Gastroesophageal sphincter (tissue), 4 donors: Measurements from ENCODE around the gene TTLL4. TPM values are rescaled to one million over a fixed set of nuclear protein-coding genes. Genes with fewer than 3 reads are reported as not detected.
"Not testable (repeated sequence)": the region's sequence is repeated elsewhere in the genome, so short reads cannot be mapped to it uniquely, and the experiment has no call there.

ENCODE experiments used
- ATAC-seq: fragments of 150-250 bp; one replicate; pipeline ENCODE4 v1.9.1; 2016; ENCODE audit warnings: mild to moderate bottlenecking, moderate library complexity
- H3K27ac ChIP-seq, 4 donors: fragments of 200-600 bp; sonication (generic) in 3 of 4; 1 replicate in 3 of 4; 2 replicates in 1 of 4; pipeline ENCODE4 v1.5.1; 2016 to 2019
- H3K27me3 ChIP-seq: fragments of 200-600 bp; sonication (generic); one replicate; pipeline ENCODE4 v1.5.1; 2019
- H3K36me3 ChIP-seq, 2 donors: fragments of 200-600 bp; sonication (generic); one replicate each; pipeline ENCODE4 v1.5.1; 2019; ENCODE audit warnings: control low read depth in 1 of 2
- H3K4me1 ChIP-seq, 3 donors: fragments of 200-600 bp; sonication (generic); 1 replicate in 2 of 3; 2 replicates in 1 of 3; pipeline ENCODE4 v1.5.1; 2016 to 2019; ENCODE audit warnings: control low read depth in 2 of 3
- H3K4me3 ChIP-seq, 2 donors: fragments of 200-600 bp; sonication (generic); one replicate each; pipeline ENCODE4 v1.5.1; 2019; ENCODE audit warnings: mild to moderate bottlenecking in 1 of 2, moderate library complexity in 1 of 2
- H3K9me3 ChIP-seq, 3 donors: fragments of 200-600 bp; sonication (generic); one replicate each; pipeline ENCODE4 v1.5.1; 2017 to 2019; ENCODE audit warnings: control low read depth in 2 of 3
- EP300 ChIP-seq: sonication (generic); formaldehyde crosslinking; IDR thresholded peaks from one replicate; pipeline ENCODE4 v1.6.1; 2017; ENCODE audit warnings: antibody characterized with exemption, mild to moderate bottlenecking
- POLR2A ChIP-seq, 2 donors: fragments of 450-650 bp; IDR thresholded peaks; one replicate each; pipeline ENCODE4 v1.6.1; 2017; ENCODE audit warnings: antibody characterized with exemption in 2 of 2, mild to moderate bottlenecking in 2 of 2, moderate library complexity in 1 of 2
- POLR2AphosphoS5 ChIP-seq: sonication (generic); formaldehyde crosslinking; IDR thresholded peaks from one replicate; pipeline ENCODE4 v1.6.1; 2017; ENCODE audit warnings: antibody characterized with exemption
- WGBS, 2 donors: methylation state at CpG; one replicate each; pipeline ENCODE4 v1.1.5; 2018; ENCODE audit warnings: low coverage in 1 of 2; 5-methylcytosine and 5-hydroxymethylcytosine counted together
- total RNA-seq, 4 donors: library from RNA; depleted of rRNA; stranded (reverse); fragments of >200 nt; gene quantifications; one replicate each; pipeline ENCODE4 v1.1.0, GENCODE V29; 2016
- TF ChIP-seq, protein P1 (sequence below), 4 experiments: fragments of 200-600 bp in 2 of 4; fragments of 450-650 bp in 2 of 4; sonication (generic) in 1 of 4; IDR thresholded peaks; one replicate each; pipeline ENCODE4 v1.5.1; 2017 to 2019; ENCODE audit warnings: antibody characterized with exemption in 4 of 4, mild to moderate bottlenecking in 2 of 4, moderate library complexity in 2 of 4

TTLL4 gene
- total RNA-seq, 4 donors from 2014 or later = 6.5 to 12.1 (median 8.7) TPM

DNA sequence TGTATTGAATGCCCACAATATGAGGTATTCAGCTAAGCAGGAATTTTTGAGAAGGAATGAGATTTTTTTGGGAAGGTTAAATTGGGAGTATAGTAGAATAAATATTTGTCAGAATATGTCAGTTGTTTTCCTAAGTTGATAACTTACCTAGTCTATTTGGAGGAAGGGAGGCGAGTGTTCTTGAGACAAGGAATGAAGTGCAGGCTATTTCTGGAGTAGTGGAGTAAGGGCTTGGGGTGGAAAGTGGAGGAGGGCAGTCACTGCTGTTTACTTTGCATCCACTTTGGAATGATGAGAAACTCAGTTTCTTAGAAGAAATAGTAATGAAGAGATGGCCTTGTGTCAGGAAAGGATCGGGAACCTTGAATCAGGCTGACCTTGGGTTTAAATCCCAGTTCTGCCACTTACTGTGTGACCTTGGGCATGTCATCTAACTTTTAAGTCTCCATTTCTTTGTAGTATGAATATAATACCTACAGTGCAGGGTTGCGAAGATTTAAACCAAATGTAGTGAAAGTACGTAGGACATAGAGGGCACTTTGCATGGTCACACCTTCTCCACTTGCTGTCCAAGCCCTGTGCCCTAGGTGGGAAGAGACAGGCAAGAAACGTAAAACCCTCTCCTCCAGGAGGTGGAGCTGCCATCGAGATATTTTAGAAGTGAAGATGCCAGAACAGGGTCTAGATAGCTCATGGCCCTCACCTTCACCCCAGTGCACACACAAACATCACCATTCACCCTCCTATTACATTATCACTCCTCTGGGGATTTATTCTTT lies 46.2 kb downstream of the TTLL4 start:
- 73 to 74% methylated on average over 5 to 6 of the region's 6 CpGs for WGBS, 2 donors
- Histone ChIP-seq H3K9me3 (no peaks in the 10 kb centered on the region), H3K27ac (peak overlapping the region in 1 of 4 donors; percentile 6), H3K36me3 (peaks cover 0 to 41% of the 10 kb centered on the region in 2 donors), H3K4me1 (peaks cover 0 to 12% (median 0%) of the 10 kb centered on the region in 3 donors), H3K4me3 (no peak overlapping the region), H3K27me3 (no peaks in the 10 kb centered on the region)
- TF ChIP-seq, protein P1, sequence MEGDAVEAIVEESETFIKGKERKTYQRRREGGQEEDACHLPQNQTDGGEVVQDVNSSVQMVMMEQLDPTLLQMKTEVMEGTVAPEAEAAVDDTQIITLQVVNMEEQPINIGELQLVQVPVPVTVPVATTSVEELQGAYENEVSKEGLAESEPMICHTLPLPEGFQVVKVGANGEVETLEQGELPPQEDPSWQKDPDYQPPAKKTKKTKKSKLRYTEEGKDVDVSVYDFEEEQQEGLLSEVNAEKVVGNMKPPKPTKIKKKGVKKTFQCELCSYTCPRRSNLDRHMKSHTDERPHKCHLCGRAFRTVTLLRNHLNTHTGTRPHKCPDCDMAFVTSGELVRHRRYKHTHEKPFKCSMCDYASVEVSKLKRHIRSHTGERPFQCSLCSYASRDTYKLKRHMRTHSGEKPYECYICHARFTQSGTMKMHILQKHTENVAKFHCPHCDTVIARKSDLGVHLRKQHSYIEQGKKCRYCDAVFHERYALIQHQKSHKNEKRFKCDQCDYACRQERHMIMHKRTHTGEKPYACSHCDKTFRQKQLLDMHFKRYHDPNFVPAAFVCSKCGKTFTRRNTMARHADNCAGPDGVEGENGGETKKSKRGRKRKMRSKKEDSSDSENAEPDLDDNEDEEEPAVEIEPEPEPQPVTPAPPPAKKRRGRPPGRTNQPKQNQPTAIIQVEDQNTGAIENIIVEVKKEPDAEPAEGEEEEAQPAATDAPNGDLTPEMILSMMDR (IDR thresholded peaks at IDR 0.05) = no peak
- TF ChIP-seq POLR2AphosphoS5 = no peak
- TF ChIP-seq POLR2A (IDR thresholded peaks at IDR 0.05) = no peak
- TF ChIP-seq EP300 = no peak
- no peak for ATAC-seq

DNA sequence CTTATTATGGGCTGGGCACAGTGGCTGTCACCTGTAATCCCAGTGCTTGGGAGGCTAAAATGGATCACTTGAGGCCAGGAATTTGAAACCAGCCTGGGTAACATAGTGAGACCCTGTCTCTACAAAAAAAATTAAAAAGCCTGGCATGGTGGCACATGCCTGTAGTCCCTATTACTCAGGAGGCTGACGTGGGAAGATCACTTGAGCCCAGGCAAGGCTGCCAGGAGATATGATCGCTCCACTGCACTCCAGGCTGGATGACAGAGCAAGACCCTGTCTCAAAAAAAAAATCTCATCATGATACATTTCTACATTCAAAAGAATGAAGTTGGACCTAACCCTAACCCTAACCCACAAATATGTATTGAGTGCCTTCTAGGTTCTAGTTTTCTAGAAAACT lies 51.2 kb downstream of the TTLL4 start:
- H3K27ac ChIP-seq = no peak overlapping the region
- no peak overlapping the region for H3K4me3 ChIP-seq
- H3K27me3 ChIP-seq = no peaks in the 10 kb centered on the region
- peaks cover 0 to 7% (median 0%) of the 10 kb centered on the region in 3 donors for H3K4me1 ChIP-seq
- no peak for TF ChIP-seq POLR2AphosphoS5
- no peak for TF ChIP-seq POLR2A (IDR thresholded peaks at IDR 0.05)
- no peak for TF ChIP-seq EP300
- TF ChIP-seq, protein P1 (IDR thresholded peaks at IDR 0.05) = no peak
- H3K9me3 ChIP-seq = no peaks in the 10 kb centered on the region
- ATAC-seq = no peak
- WGBS, 2 donors = 64 to 83% methylated on average over 1 to 2 of the region's 2 CpGs
- no peaks in the 10 kb centered on the region for H3K36me3 ChIP-seq

DNA sequence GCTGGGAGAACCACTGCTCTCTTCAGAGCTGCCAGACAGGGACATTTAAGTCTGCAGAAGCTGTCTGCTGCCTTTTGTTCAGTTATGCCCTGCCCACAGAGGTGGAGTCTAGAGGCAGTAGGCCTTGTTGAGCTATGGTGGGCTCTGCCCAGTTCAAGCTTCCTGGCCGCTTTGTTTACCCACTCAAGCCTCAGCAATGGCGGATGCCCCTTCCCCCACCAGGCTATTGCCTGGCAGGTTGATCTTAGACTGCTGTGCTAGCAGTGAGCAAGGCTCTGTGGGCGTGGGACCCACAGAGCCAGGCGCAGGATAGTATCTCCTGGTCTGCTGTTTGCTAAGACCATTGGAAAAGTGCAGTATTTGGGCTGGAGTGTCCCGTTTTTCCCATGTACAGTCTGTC lies 62.1 kb downstream of the TTLL4 start:
- not testable (repeated sequence) for H3K4me3 ChIP-seq, H3K36me3 ChIP-seq, ATAC-seq, H3K27ac ChIP-seq, H3K9me3 ChIP-seq, H3K4me1 ChIP-seq, H3K27me3 ChIP-seq
- 100% methylated on average over 1 of the region's 5 CpGs; no CpG with 5 or more reads in 1 of the 2 donors for WGBS, 2 donors

DNA sequence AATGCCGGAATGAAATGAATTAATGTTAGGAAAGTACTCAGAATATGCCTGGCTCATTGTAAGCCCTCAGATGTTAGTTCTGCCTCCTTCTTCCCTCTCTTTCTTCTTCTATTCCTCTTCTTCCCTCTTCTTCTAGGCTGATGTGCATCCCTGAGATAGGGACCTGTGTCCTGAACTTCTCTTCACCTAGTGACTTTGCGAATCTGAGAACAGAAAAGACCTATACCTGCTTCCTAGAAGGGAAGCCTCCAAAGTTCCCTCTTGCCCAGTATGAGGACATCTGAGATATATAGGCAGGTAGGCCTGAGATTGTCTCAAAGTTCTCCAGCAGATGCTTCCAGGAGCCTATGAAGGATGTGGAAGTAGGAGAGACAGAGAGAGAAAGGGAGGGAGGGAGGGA lies 63.2 kb downstream of the TTLL4 start:
- Histone ChIP-seq H3K36me3 (no peaks in the 10 kb centered on the region), H3K9me3 (no peaks in the 10 kb centered on the region), H3K27me3 (no peaks in the 10 kb centered on the region), H3K27ac (no peak overlapping the region), H3K4me3 (no peak overlapping the region), H3K4me1 (no peaks in the 10 kb centered on the region)
- ATAC-seq = no peak
- TF ChIP-seq, protein P1 (IDR thresholded peaks at IDR 0.05) = no peak
- TF ChIP-seq POLR2A (IDR thresholded peaks at IDR 0.05) = no peak
- TF ChIP-seq POLR2AphosphoS5 = no peak
- TF ChIP-seq EP300 = no peak
- WGBS, 2 donors = 89 to 100% methylated on average over 1 to 2 of the region's 2 CpGs

DNA sequence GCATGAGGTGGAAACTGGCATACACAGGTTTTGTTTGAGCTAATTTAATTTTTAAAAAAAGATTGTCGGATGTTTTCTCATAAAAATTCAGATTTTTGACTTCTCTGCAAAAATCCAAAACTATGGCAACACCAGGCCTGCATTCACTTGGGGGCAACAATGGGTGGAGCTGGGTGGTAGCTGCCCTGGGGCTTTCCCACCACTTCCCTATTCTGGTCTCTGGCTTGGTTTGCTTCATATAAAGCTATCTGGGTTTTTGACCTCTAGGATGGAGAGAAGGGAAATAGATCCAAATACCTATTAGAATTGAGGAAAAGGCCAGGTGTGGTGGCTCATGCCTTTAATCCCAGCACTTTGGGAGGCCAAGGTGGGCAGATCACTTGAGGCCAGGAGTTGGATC lies 65.9 kb downstream of the TTLL4 start:
- ATAC-seq = no peak
- TF ChIP-seq EP300 = no peak
- TF ChIP-seq POLR2AphosphoS5 = no peak
- TF ChIP-seq, protein P1 (IDR thresholded peaks at IDR 0.05) = no peak
- TF ChIP-seq POLR2A (IDR thresholded peaks at IDR 0.05) = no peak
- Histone ChIP-seq H3K9me3 (no peaks in the 10 kb centered on the region), H3K4me1 (peaks cover 0 to 10% (median 2%) of the 10 kb centered on the region in 3 donors), H3K27ac (no peak overlapping the region), H3K4me3 (no peak overlapping the region), H3K36me3 (no peaks in the 10 kb centered on the region), H3K27me3 (no peaks in the 10 kb centered on the region)
- WGBS, 2 donors = 92 to 100% methylated on average over 1 of the region's 1 CpG
